MM.1S (cell line): ENCODE data around the gene NAPG.

Experiments
- EZH2phosphoT487 ChIP-seq: fragments of 300-600 bp; sonication (generic); IDR thresholded peaks from 2 replicates; pipeline ENCODE4 v1.6.1; 2018; ENCODE audit warnings: antibody characterized with exemption, low read length
- TF ChIP-seq, protein P1 (sequence below): fragments of 300-600 bp; sonication (generic); IDR thresholded peaks from 2 replicates; pipeline ENCODE4 v1.5.1; 2016; ENCODE audit warnings: antibody characterized with exemption, low read length, mixed read lengths

DNA sequence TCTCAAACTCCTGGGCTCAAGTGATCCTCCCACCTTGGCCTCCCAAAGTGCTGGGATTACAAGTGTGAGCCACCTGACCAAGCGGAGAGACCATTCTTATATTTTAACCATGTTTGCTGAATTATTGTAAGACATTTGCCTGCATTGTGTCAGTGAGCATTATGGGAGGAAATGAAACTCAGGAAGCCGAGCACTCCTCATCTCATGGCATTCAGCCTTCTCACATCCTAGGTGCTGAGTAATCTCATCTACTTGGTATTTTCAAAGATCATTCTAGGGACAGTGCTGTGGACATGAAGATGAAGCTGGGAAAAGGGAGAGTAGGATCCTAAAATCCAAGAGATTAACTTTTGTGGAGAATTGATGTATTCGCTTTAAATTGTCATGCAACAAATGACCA, 66.1 kb downstream of the NAPG start:
- TF ChIP-seq, protein P1, sequence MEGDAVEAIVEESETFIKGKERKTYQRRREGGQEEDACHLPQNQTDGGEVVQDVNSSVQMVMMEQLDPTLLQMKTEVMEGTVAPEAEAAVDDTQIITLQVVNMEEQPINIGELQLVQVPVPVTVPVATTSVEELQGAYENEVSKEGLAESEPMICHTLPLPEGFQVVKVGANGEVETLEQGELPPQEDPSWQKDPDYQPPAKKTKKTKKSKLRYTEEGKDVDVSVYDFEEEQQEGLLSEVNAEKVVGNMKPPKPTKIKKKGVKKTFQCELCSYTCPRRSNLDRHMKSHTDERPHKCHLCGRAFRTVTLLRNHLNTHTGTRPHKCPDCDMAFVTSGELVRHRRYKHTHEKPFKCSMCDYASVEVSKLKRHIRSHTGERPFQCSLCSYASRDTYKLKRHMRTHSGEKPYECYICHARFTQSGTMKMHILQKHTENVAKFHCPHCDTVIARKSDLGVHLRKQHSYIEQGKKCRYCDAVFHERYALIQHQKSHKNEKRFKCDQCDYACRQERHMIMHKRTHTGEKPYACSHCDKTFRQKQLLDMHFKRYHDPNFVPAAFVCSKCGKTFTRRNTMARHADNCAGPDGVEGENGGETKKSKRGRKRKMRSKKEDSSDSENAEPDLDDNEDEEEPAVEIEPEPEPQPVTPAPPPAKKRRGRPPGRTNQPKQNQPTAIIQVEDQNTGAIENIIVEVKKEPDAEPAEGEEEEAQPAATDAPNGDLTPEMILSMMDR, result no peak
- no peak for TF ChIP-seq EZH2phosphoT487
